Stimulated activated CD8-positive, alpha-beta memory T cell treated with anti-CD3 and anti-CD28 coated beads, Interleukin-7, amount 100 ng/mL, for 1 hour (primary cell): ENCODE results near the gene PRRX2.
A peak's percentile ranks its signal among the peaks of the same experiment; 100 is the strongest.

ENCODE experiments used
- DNase-seq, 2 donors: peaks; one replicate each; pipeline ENCODE4 v3.0.0-alpha.2; 2020; ENCODE audit warnings: low read depth in 2 of 2

Gene PRRX2

GRCh38 chr9:129665389-129665775 is at the start of gene PRRX2:
TSS of gene PRRX2 (plus strand) at chr9:129665647. CDS start at chr9:129665868, 221 bp downstream.
- no peak for DNase-seq

GRCh38 chr9:129617167-129617566 is 48.3 kb upstream of the PRRX2 start:
- no peak for DNase-seq

GRCh38 chr9:129619787-129620668 is 45.4 kb upstream of the PRRX2 start:
- no peak for DNase-seq

- DNase-seq = no peak
Measured at GRCh38 chr9:129620669-129621295, 44.7 kb upstream of the PRRX2 start, which contains the start of gene C9orf50. TSS of gene C9orf50 (minus strand) at chr9:129621101. CDS start at chr9:129620574, 527 bp downstream.

DNA sequence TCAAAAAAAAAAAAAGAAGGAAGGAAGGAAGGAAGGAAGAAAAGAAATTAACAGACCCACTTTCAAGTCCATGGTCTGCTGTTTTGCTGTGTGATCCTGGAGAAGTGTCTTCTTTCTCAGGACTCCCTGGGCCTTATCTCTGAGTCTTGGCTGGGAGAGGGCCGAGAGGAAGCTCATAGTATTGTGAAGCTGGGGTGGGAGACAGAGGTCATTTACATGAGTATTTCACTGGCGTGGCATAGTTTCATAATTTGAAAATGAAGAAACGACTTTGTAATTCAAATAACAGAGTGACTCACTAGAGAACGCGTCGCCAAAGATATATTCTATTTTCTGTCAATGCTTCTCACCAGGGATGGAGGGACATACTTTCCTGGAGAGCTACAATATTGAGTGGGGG is 42.1 kb upstream of the PRRX2 start:
- DNase-seq = no peak

DNA sequence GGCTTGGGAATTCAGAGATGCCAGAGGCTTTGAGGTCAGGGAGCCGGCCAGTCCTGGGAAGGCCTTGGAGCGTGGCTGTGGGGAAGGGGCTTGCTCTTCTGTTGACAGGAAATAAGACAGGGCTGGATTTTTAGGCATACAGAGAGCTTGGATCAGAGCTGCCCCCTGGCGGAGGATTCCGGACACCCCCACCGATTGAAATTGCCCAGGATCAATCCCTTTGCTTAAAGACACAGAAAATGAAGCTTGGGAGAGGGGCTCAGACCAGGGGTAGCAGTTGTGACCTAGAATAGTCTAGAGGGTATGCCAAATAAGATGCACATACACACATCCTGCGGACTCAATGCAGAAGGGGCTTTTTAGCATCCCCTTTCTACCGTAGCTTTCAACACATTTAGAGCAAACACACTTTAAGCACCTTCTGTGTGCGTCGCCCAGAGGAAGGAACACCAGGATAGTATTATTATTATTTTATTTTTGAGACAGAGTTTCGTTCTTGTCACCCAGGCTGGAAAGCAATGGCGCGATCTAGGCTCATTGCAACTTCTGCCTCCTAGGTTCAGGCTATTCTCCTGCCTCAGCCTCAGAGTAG is 41.2 kb upstream of the PRRX2 start:
- peak; percentile 45 to 58 for DNase-seq

DNA sequence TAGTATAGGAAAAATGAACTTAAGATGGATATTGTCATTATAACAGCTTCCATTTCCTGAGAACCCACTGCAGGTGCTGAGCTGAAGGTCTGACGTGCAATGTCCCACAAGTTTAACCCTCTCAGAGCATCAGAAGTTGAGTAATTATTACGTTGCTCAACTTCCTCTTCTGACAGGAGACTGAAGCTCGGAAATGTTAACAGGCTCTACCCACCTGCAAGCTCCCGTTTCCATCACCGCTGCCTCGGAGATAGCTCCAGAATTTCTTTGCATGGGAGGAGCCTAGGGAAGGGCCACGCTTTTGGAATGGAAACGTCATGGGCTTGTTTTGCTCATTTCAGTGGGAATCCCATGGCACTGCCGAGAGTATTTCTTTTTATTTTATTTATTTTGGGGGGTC is 40.5 kb upstream of the PRRX2 start:
- no peak for DNase-seq

- peak; percentile 87 for DNase-seq
Measured at GRCh38 chr9:129626079-129626624, 39.3 kb upstream of the PRRX2 start, which contains the start of gene NTMT1. TSS of gene NTMT1 (plus strand) at chr9:129626163. CDS start at chr9:129632704, 6,541 bp downstream.

DNA sequence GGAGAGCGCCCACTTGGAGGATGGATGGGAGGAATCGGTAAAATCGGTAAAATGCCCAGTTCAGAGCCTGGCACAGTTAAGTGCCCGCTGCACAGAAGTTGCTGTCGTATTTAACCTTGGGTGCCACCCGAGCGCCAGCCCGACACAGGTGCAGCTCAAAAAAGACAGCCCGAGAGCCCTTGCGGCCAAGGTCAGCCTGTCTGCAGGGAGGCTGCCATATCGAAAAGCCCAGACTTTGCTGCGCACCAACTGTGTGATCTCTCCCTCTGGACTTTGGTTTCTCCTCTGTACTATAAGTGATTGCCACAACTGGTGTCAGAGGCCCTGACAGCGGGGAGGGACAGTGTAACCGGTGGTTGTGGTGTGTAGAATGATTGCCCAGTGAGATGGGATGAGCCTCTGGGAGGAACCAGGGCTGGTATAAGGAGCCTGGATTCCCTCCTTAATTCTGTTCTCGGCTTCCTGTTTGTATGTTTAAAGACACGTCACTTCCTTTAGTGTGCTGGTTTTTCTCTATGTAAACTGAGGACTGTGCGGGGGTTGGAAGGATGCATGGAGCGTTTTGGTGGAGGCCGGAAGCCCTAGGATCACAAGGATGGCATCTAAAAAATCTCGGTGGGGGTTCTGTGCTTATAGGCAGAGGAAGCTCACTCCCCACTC is 38.7 kb upstream of the PRRX2 start:
- DNase-seq = no peak

GRCh38 chr9:129627556-129628440 is 37.6 kb upstream of the PRRX2 start:
- no peak for DNase-seq

DNA sequence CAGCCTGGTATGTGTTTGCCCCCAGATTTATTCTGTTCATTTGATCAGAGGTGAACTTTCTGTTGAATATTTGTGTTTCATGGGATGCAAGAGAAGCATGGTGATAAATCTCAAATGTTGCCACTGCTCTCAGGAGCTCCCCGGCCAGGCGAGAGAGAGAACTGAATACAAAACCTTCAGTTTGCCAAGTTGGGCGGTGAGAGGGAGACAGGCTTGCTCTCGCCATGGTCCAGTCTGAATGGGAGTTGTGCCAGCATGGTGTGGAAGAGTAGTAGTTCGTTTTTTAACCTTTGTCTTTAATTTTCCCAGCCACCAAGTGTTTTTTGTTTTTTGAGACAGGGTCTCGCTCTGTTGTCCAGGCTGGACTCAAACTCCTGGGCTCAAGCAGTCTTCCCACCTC is 36.7 kb upstream of the PRRX2 start:
- DNase-seq = no peak

GRCh38 chr9:129629251-129629820 is 36.1 kb upstream of the PRRX2 start:
- DNase-seq = no peak

- no peak for DNase-seq
Measured at GRCh38 chr9:129630967-129631673, 34.3 kb upstream of the PRRX2 start.

DNA sequence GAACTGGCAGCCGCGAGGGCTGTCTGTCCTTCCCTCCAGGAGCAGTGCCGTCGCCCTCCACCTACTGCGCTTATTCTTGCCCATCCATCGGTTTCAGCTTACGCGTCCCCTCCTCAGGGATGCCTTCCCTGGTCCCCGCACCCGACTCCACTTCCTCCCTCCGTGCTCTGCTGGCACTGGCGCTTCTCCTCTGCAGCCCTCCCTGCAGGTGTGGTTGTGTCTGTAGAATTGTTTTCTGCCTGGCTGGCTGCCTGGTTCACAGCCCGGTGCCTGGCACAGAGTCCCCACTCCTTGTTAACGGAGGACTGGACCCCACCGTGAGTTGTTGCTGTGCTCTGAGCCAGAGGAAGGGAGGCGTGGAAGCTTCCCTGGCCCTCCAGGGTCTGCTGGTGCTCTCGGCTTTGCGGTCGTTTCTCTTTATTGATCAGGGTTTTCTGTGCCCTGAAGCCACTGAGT is 33.7 kb upstream of the PRRX2 start:
- no peak for DNase-seq

DNA sequence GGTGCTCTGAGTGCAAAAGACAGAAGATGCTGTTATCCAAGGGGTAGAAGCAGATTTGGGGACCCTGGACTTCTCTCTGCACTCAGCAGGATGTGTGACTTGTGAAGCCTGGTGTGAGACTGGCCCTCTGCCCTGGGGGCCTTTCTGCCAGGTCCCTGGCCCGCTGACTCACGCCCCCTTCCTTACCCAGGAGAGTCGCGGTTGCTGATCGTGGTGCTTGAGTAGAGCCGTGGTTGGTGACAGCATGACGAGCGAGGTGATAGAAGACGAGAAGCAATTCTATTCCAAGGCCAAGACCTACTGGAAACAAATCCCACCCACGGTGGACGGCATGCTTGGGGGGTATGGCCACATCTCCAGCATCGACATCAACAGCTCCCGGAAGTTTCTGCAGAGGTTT is 33.0 kb upstream of the PRRX2 start:
- no peak for DNase-seq

DNA sequence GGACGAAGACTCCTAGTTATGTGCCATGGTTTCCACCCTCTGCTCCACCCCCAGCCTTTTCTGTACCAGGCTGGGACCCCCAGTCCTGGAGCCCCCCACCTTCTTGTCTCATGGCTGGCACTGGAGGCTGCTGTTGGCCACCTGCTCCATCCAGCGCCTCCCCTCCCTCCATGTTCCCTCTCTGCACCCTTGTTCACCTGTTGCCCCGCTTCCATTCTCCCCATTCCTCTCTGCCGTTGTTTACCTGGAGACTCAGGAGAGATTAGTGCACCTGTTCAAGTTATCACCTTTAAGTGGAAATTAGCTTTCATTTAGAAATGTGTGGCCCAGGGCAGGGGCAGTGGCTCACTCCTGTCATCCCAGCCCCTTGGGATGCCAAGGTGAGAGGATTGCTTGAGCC is 32.2 kb upstream of the PRRX2 start:
- no peak for DNase-seq

DNA sequence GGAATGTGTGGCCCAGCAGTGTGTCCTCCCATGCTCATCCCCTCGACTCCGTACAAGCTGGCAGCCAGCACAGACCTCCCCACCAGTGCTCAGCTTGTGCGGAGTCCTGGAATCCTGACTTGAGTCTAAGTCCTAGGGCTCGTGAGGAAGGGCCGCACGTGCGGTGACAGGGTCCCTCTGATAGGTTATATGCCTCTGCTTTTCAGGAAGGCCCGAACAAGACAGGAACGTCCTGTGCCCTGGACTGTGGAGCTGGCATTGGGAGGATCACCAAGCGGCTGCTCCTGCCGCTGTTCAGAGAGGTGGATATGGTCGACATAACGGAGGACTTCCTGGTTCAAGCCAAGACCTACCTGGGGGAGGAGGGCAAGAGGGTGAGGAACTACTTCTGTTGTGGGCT is 31.6 kb upstream of the PRRX2 start:
- no peak for DNase-seq

DNA sequence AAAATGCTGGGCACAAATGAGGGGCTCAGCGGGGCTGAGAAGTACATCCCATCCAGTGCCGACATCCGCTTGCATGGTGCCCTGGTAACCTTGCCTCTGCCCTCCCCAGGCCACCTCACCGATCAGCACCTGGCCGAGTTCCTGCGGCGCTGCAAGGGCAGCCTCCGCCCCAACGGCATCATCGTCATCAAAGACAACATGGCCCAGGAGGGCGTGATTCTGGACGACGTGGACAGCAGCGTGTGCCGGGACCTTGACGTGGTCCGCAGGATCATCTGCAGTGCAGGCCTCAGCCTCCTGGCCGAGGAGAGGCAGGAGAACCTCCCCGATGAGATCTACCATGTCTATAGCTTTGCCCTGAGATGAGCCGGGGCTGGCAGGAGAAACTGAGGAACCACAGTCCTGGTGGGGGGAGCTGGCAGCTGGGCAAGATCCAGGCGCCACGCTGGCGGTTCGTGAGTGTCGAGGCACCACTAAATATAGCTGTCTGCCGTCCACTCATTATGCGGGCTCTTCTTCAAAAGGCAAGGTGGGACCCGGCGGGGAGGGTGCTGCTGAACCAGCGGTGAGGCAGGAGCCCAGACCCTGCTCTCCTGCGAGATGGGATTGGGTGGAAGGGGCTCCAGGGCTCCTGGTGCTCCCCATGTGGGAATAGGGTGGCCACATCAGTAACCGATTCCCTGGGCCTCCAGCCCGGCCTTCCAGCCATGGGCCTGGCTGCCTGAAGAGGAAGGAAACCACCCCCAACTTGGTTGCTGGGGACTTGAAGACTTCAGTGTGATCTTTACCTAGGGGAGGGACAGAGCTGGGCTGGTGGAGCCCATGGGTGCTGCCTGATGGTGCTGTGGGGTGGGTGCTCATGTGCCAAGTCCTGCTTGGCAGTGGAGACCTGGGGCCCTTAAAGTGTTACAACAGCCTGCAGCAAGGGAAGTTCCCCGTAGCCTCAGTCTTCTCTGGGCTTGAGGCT is 30.1 kb upstream of the PRRX2 start:
- DNase-seq = no peak
